DND-41 (cell line): Measurements from ENCODE around the gene GYPA.
"Not testable (repeated sequence)": the region's sequence is repeated elsewhere in the genome, so short reads cannot be mapped to it uniquely, and the experiment has no call there.

Source experiments
- EZH2 ChIP-seq: IDR thresholded peaks from 3 replicates; pipeline ENCODE4 v1.6.1; 2012; ENCODE audit warnings: borderline replicate concordance, low read depth, mild to moderate bottlenecking, moderate library complexity, low read length, inconsistent platforms; ENCODE audit not compliant: severe bottlenecking
- TF ChIP-seq, protein P1 (sequence below): IDR thresholded peaks from 2 replicates; pipeline ENCODE4 v1.5.1; 2012; ENCODE audit warnings: borderline replicate concordance, low read length, moderate library complexity, mild to moderate bottlenecking; ENCODE audit not compliant: poor library complexity, severe bottlenecking; ENCODE audit errors: extremely low read depth

DNA sequence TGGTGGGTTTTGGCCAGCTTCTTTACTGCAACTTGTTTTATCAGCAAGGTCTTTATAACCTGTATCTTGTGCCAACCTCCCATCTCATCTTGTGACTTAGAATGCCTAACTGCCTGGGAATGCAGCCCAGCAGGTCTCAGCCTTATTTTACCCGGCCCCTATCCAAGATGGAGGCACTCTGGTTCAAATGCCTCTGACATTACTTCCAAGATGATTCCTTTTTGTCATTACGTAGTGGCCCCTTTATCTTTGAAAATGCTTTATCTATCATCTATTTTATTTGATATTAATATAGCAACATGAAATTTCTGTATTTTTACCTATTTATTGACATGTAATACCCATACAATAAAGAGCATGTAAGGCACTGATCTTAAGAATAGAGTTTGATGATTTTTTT is 49.3 kb downstream of the GYPA start:
- TF ChIP-seq EZH2: not testable (repeated sequence)
- TF ChIP-seq, protein P1, sequence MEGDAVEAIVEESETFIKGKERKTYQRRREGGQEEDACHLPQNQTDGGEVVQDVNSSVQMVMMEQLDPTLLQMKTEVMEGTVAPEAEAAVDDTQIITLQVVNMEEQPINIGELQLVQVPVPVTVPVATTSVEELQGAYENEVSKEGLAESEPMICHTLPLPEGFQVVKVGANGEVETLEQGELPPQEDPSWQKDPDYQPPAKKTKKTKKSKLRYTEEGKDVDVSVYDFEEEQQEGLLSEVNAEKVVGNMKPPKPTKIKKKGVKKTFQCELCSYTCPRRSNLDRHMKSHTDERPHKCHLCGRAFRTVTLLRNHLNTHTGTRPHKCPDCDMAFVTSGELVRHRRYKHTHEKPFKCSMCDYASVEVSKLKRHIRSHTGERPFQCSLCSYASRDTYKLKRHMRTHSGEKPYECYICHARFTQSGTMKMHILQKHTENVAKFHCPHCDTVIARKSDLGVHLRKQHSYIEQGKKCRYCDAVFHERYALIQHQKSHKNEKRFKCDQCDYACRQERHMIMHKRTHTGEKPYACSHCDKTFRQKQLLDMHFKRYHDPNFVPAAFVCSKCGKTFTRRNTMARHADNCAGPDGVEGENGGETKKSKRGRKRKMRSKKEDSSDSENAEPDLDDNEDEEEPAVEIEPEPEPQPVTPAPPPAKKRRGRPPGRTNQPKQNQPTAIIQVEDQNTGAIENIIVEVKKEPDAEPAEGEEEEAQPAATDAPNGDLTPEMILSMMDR: not testable (repeated sequence)
